H9 (cell line): Measurements from ENCODE around the gene CRHR1. TPM values are rescaled to one million over a fixed set of nuclear protein-coding genes. Genes with fewer than 3 reads are reported as not detected.

Source experiments
- DNase-seq: peaks from one replicate; pipeline ENCODE4 v3.0.0-alpha.2; 2017
- H2AFZ ChIP-seq: one replicate; pipeline ENCODE4 v1.6.1; 2013; ENCODE audit warnings: mild to moderate bottlenecking, low read length, control low read depth, moderate library complexity
- H2AK5ac ChIP-seq: 2 replicates; pipeline ENCODE4 v1.6.1; 2013; ENCODE audit warnings: low read length, control low read depth, mixed read lengths; ENCODE audit not compliant: insufficient read length
- H2BK120ac ChIP-seq: one replicate; pipeline ENCODE4 v1.6.1; 2013; ENCODE audit warnings: low read depth, mild to moderate bottlenecking, low read length, control low read depth, inconsistent platforms; ENCODE audit not compliant: poor library complexity, severe bottlenecking
- H2BK12ac ChIP-seq: 2 replicates; pipeline ENCODE4 v1.6.1; 2013; ENCODE audit warnings: low read length, control low read depth, mixed read lengths, low read depth; ENCODE audit not compliant: insufficient read length
- H2BK15ac ChIP-seq: 2 replicates; pipeline ENCODE4 v1.6.1; 2013; ENCODE audit warnings: low read depth, low read length, control low read depth
- H2BK20ac ChIP-seq: one replicate; pipeline ENCODE4 v1.6.1; 2013; ENCODE audit warnings: low read depth, mild to moderate bottlenecking, low read length, control low read depth, inconsistent platforms; ENCODE audit not compliant: poor library complexity, severe bottlenecking
- H2BK5ac ChIP-seq: 2 replicates; pipeline ENCODE4 v1.6.1; 2013; ENCODE audit warnings: low read length, control low read depth, mixed read lengths; ENCODE audit not compliant: insufficient read length
- H3K14ac ChIP-seq: 2 replicates; pipeline ENCODE4 v1.6.1; 2013; ENCODE audit warnings: low read length, control low read depth; ENCODE audit not compliant: insufficient read depth
- H3K18ac ChIP-seq: 2 replicates; pipeline ENCODE4 v1.6.1; 2013; ENCODE audit warnings: low read depth, mild to moderate bottlenecking, mixed read lengths, low read length, control low read depth; ENCODE audit not compliant: insufficient read length
- H3K23ac ChIP-seq: 2 replicates; pipeline ENCODE4 v1.6.1; 2013; ENCODE audit warnings: low read length, control low read depth, mixed read lengths, low read depth; ENCODE audit not compliant: insufficient read length
- H3K23me2 ChIP-seq: 2 replicates; pipeline ENCODE4 v1.6.1; 2013; ENCODE audit warnings: low read depth, mild to moderate bottlenecking, mixed read lengths, low read length, control low read depth; ENCODE audit not compliant: insufficient read length, poor library complexity, severe bottlenecking
- H3K27ac ChIP-seq: 2 replicates; pipeline ENCODE4 v1.5.1; 2013; ENCODE audit warnings: low read length, control low read depth, mixed read lengths, low read depth; ENCODE audit not compliant: insufficient read length
- H3K27me3 ChIP-seq: 2 replicates; pipeline ENCODE4 v1.6.1; 2013; ENCODE audit warnings: low read length, control low read depth, inconsistent platforms; ENCODE audit not compliant: insufficient read depth
- H3K4ac ChIP-seq: 2 replicates; pipeline ENCODE4 v1.6.1; 2013; ENCODE audit warnings: low read depth, mild to moderate bottlenecking, control low read depth, inconsistent platforms, low read length, moderate library complexity
- H3K4me1 ChIP-seq: 2 replicates; pipeline ENCODE4 v1.6.1; 2013; ENCODE audit warnings: low read length, control low read depth, inconsistent platforms; ENCODE audit not compliant: insufficient read depth
- H3K4me2 ChIP-seq: 2 replicates; pipeline ENCODE4 v1.6.1; 2013; ENCODE audit warnings: low read length, control low read depth, mixed read lengths; ENCODE audit not compliant: insufficient read length, insufficient read depth
- H3K56ac ChIP-seq: 2 replicates; pipeline ENCODE4 v1.6.1; 2013; ENCODE audit warnings: low read depth, mild to moderate bottlenecking, mixed read lengths, low read length, control low read depth; ENCODE audit not compliant: insufficient read length
- H3K79me1 ChIP-seq: 2 replicates; pipeline ENCODE4 v1.6.1; 2013; ENCODE audit warnings: low read depth, mild to moderate bottlenecking, moderate library complexity, low read length, control low read depth, inconsistent platforms; ENCODE audit not compliant: insufficient read depth, poor library complexity, severe bottlenecking
- H3K79me2 ChIP-seq: 2 replicates; pipeline ENCODE4 v1.6.1; 2013; ENCODE audit warnings: low read length, control low read depth, inconsistent platforms; ENCODE audit not compliant: insufficient read depth
- H3K9ac ChIP-seq: 2 replicates; pipeline ENCODE4 v1.6.1; 2013; ENCODE audit warnings: low read length, control low read depth, mixed read lengths; ENCODE audit not compliant: insufficient read length; ENCODE audit errors: extremely low read depth
- H3K9me3 ChIP-seq: one replicate; pipeline ENCODE4 v1.6.1; 2013; ENCODE audit warnings: low read depth, low read length, inconsistent platforms; ENCODE audit not compliant: control insufficient read depth
- H3T11ph ChIP-seq: one replicate; pipeline ENCODE4 v1.6.1; 2013; ENCODE audit warnings: mild to moderate bottlenecking, low read length, control low read depth, inconsistent platforms
- H4K20me1 ChIP-seq: one replicate; pipeline ENCODE4 v1.6.1; 2013; ENCODE audit not compliant: control insufficient read depth, insufficient read length, insufficient read depth
- H4K5ac ChIP-seq: 2 replicates; pipeline ENCODE4 v1.6.1; 2013; ENCODE audit warnings: low read depth, mild to moderate bottlenecking, mixed read lengths, low read length, control low read depth; ENCODE audit not compliant: insufficient read length
- H4K8ac ChIP-seq: replicated peaks from 2 replicates; pipeline ENCODE4 v1.6.1; 2013; ENCODE audit warnings: low read length, control low read depth, mixed read lengths, low read depth; ENCODE audit not compliant: insufficient read length
- H4K91ac ChIP-seq: 2 replicates; pipeline ENCODE4 v1.6.1; 2013; ENCODE audit warnings: low read depth, mild to moderate bottlenecking, moderate library complexity, mixed read lengths, low read length, control low read depth; ENCODE audit not compliant: insufficient read length
- H3K27ac Mint-ChIP-seq, 3 experiments: 2 replicates in 2 of 3; 3 replicates in 1 of 3; pipeline ENCODE4 v1.8.0; 2020 to 2021; ENCODE audit warnings: mixed read lengths in 3 of 3, mild to moderate bottlenecking in 1 of 3, moderate library complexity in 1 of 3
- H3K27me3 Mint-ChIP-seq: 2 replicates; pipeline ENCODE4 v1.8.0; 2021; ENCODE audit warnings: low read depth, mild to moderate bottlenecking, moderate library complexity, mixed read lengths
- H3K36me3 Mint-ChIP-seq, 3 experiments: 2 replicates in 2 of 3; 3 replicates in 1 of 3; pipeline ENCODE4 v1.8.0; 2020 to 2021; ENCODE audit warnings: low read depth in 3 of 3, mixed read lengths in 3 of 3; ENCODE audit not compliant: insufficient read depth in 1 of 3
- H3K4me1 Mint-ChIP-seq, 2 experiments: 2 replicates each; pipeline ENCODE4 v1.8.0; 2020; ENCODE audit warnings: mixed read lengths in 2 of 2
- H3K4me3 Mint-ChIP-seq, 2 experiments: 2 replicates in 1 of 2; 3 replicates in 1 of 2; pipeline ENCODE4 v1.8.0; 2020 to 2021; ENCODE audit warnings: mild to moderate bottlenecking in 2 of 2, mixed read lengths in 2 of 2, moderate library complexity in 1 of 2
- H3K9me3 Mint-ChIP-seq, 2 experiments: 2 replicates in 1 of 2; 3 replicates in 1 of 2; pipeline ENCODE4 v1.8.0; 2020; ENCODE audit warnings: mild to moderate bottlenecking in 2 of 2, mixed read lengths in 2 of 2, moderate library complexity in 1 of 2
- WGBS: extraction: QIAGEN DNeasy Blood & Tissue Kit; methylation state at CpG from one replicate; pipeline ENCODE4 v1.1.7; 2013; ENCODE audit warnings: missing lambda C conversion rate, low lambda C conversion rate, mixed read lengths; ENCODE audit not compliant: insufficient read length; ENCODE audit errors: extremely low coverage; 5-methylcytosine and 5-hydroxymethylcytosine counted together
- total RNA-seq: library from RNA; stranded (reverse); gene quantifications from 2 replicates; pipeline ENCODE4 v1.2.1, GENCODE V29; 2021
- TF ChIP-seq, protein P1 (sequence below): fragments of 200-600 bp; sonication (generic); conservative IDR thresholded peaks from 3 replicates; pipeline ENCODE4 v1.8.0; 2021; ENCODE audit warnings: antibody characterized with exemption, mild to moderate bottlenecking

The CRHR1 gene
- total RNA-seq, 1 experiment from 2014 or later = 0.52 TPM

DNA sequence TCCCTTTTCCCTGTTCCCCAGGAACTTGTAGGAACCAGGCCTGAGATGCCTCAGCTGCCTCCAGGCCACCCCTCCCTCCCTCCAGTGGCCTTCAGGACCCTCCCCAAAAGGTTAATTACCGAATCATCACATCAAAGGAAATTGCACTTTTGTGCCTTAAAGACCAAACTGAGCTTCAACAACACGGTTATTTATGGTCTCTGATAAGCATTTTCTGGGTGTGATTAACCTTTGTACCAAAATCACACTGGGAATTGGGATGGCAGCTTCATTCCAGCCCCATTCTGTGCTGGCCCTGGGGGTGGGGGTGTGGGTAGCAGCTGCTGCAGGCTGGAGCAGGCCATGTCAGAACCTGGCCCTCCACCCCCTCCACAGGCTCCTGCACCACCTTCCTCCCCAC lies 16.7 kb downstream of the CRHR1 start:
- H3K14ac ChIP-seq = no peak overlapping the region
- H2BK20ac ChIP-seq = no peak overlapping the region
- no peak overlapping the region for H3K27ac ChIP-seq
- H3K4me1 Mint-ChIP-seq = peaks cover 9 to 25% of the 10 kb centered on the region in 2 experiments; a peak in 3 of 4 replicates
- H3K9ac ChIP-seq = no peak overlapping the region
- H4K91ac ChIP-seq = no peak overlapping the region
- no peaks in the 10 kb centered on the region for H3K79me2 ChIP-seq
- DNase-seq = no peak
- no peaks in the 10 kb centered on the region; a peak in 1 of 7 replicates for H3K36me3 Mint-ChIP-seq
- H3K27ac Mint-ChIP-seq = no peak overlapping the region
- H4K20me1 ChIP-seq = no peaks in the 10 kb centered on the region
- no peak overlapping the region for H2AFZ ChIP-seq
- peaks cover 63% of the 10 kb centered on the region for H3K27me3 Mint-ChIP-seq
- H3K9me3 ChIP-seq = no peaks in the 10 kb centered on the region
- no peak overlapping the region for H3T11ph ChIP-seq
- no peak overlapping the region for H2BK12ac ChIP-seq
- no peak overlapping the region for H3K4ac ChIP-seq
- H2BK5ac ChIP-seq = no peak overlapping the region
- H4K5ac ChIP-seq = no peak overlapping the region
- H2BK120ac ChIP-seq = no peak overlapping the region
- H3K56ac ChIP-seq = no peak overlapping the region
- H3K9me3 Mint-ChIP-seq = no peaks in the 10 kb centered on the region
- H3K27me3 ChIP-seq = no peaks in the 10 kb centered on the region; the same call in 1 of the 2 replicates
- H2AK5ac ChIP-seq = no peak overlapping the region
- H3K18ac ChIP-seq = no peak overlapping the region
- TF ChIP-seq, protein P1, sequence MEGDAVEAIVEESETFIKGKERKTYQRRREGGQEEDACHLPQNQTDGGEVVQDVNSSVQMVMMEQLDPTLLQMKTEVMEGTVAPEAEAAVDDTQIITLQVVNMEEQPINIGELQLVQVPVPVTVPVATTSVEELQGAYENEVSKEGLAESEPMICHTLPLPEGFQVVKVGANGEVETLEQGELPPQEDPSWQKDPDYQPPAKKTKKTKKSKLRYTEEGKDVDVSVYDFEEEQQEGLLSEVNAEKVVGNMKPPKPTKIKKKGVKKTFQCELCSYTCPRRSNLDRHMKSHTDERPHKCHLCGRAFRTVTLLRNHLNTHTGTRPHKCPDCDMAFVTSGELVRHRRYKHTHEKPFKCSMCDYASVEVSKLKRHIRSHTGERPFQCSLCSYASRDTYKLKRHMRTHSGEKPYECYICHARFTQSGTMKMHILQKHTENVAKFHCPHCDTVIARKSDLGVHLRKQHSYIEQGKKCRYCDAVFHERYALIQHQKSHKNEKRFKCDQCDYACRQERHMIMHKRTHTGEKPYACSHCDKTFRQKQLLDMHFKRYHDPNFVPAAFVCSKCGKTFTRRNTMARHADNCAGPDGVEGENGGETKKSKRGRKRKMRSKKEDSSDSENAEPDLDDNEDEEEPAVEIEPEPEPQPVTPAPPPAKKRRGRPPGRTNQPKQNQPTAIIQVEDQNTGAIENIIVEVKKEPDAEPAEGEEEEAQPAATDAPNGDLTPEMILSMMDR = no peak
- H2BK15ac ChIP-seq = no peak overlapping the region
- H3K79me1 ChIP-seq = no peaks in the 10 kb centered on the region
- no peak overlapping the region for H4K8ac ChIP-seq
- H3K4me2 ChIP-seq = no peak overlapping the region
- no CpG with 5 or more reads among the region's 2 CpGs for WGBS
- no peaks in the 10 kb centered on the region for H3K23me2 ChIP-seq
- H3K4me3 Mint-ChIP-seq = no peak overlapping the region
- no peak overlapping the region for H3K23ac ChIP-seq
- H3K4me1 ChIP-seq = no peaks in the 10 kb centered on the region
